NK-92 (cell line): ENCODE results near the gene CNTN3.

Experiments used
- DNase-seq: peaks from one replicate; lab custom pipeline; 2025; ENCODE audit not compliant: unreplicated experiment; lab: John Stamatoyannopoulos, UW

The CNTN3 gene

DNA sequence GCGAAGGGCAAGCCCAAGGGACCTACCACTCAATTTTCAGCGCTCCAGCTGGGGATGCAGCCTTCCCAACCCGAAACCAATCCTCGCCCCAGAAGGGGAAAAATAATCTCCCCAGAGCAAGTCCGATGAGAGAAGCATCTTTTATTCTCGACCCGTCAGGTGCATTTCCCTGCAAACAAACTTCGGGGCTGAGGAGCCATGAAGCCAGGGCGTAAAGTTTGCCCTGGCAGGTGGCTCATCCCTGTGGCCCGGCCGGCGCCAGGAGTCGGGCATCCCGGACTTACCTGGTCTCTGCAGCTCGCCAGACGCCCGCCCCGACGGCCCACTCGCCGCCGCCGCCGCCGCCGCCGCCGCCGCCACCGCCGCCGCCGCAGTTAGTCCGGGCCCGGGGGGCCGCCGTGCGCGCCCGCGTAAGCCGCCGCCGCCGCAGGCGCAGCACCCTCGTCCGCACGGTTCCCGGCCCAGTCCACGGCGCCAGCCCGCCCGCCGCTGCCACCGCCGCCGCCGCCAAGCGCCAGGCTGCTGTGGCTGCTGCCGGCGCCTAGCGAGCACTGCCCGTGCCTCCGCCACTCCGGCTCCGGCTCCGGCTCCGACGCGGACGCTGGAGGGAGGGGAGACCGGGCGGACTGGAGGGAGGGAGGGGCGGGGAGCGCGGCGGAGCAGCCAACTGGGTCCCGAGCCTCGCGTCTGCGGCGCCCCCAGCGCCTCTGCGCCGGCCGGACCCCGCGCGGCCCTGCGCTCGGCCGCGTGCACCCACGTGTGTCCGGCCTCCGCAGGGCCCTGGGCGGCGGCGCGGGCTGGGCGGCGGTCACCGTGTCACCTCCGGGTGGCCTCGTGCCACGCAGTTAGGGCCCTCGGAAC lies at the start of gene CNTN3:
Gene CNTN3, minus strand, starts transcription at position 553 of the 861 bp plus-strand sequence. CDS start 93,547 bp downstream, outside the sequence.
- no peak for DNase-seq

DNA sequence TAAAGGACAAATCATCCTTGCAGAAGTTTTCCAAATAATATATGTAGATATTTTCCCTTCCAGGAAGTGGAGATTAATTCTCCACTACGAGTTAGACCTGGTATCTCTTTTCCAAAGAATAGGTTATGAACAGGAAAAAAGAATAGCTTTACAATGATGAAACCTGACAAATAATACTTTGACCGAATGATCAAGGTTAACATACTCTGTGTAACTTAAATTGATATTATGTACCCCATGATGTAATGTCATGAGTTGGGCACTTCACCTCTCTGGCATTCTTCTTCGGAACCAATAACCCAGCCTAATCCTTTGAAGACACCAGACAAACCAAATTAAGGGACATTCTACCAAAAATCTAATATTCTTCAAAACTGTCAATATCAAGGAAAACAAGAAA lies 48.7 kb upstream of the CNTN3 start:
- DNase-seq, result no peak

DNA sequence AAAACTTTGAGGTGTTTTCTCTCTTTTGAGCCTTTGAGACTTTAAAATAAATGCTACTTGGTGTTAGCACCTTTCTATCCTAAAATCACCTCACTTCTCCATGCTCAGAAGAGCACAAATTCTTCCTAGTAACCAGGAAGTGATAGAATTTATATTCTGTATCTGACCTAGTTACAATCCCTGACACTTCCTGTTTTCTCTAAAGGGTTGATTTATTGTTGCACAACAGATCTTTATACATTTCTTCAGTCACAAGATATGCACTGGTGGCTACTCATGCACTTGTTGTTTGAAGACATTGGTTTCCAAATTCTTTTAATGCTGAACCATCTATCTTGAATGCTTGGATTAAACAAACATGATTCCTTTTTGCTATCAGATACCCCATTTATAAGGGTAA lies 47.2 kb upstream of the CNTN3 start:
- DNase-seq, result no peak

DNA sequence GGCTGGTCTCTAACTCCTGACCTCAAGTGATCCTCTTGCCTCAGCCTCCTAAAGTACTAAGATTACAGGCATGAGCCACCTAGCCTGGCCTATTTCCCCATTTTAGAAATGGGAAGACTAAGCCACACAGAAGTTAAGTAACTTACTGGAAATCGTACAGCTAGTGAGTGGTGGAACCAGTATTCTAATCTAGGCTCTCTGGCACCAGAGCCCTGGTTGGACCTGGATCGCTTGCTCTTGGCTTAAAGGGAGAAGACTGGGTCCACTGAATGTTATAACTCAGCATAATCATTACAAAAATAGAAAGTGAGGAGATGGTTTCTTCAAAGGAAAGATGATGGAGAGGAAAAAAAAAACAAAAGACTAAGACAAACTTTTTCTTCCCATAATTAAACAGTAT lies 37.4 kb upstream of the CNTN3 start:
- DNase-seq, result no peak

DNA sequence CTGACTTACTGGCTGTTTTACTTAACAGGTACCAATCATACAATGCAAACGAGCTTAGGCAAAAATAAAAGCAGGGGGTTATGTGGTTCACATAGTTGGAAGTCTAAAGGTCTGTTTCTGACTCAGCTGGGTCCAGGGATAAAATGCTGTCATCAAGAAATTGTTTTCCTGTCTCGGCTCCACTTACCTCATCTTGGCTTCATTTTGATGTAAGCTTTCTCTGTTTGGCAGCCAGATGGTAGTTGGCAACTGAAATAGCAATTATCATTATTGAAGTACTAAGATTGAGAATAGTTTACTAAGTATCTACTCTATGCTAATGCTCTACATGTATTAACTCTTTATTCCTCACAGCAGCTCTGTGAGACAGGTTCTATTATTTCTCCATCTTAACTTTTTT lies 36.8 kb upstream of the CNTN3 start:
- no peak for DNase-seq

DNA sequence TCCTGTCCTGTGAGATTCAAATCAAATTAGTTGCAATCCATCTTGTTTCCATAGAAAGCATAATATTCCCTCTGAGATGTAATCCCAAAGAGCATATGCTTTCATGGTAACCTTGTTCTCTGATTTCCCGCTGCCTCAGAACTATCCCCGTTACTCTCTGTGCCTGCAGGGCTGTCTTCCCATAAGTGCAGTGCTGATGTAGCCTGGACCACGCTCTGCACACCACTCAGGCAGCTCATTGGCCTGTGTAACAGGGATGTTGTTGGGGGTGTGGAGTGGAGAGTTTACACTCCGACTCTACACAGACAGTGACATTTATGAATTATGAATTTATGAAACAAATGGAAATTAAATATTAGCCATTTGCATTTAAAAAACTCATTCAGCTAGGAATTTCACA lies 33.6 kb upstream of the CNTN3 start:
- no peak for DNase-seq

DNA sequence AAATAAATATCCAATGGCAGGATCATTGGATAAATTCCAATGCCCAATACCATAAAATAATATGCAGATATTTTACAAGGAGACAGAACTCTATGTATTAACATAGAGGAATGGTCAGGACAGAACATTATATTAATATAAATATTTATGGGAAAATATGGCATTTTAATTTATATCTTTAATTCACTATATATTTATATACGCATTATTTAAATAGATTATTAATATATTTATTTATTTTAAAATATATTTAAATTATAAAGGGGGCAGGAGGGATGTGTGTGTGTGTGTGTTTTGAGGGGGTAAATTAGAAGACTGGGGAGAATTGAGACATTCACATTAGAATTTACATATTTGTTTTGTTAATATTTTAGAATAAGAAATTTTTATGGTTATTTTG lies 31.6 kb upstream of the CNTN3 start:
- no peak for DNase-seq

DNA sequence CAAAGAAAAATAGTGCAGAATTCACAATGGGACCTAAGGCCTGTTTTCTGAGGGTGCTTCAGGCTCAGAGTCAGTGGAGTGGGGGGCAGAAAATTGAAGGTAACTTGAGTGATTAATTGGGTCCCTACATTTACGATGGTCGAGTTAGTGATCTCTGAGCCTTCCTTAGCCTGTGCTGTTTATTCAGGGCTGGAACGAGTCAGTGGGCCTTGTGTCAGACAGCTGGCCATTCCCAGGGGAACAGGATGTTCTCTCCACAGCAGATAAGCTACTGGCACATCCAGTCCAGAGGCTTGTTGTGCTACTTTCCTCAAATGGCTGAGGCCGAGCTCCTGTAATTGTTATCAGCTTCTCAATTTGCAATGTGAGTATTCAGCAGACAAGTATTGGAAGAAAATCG lies 29.2 kb upstream of the CNTN3 start:
- DNase-seq, result no peak

DNA sequence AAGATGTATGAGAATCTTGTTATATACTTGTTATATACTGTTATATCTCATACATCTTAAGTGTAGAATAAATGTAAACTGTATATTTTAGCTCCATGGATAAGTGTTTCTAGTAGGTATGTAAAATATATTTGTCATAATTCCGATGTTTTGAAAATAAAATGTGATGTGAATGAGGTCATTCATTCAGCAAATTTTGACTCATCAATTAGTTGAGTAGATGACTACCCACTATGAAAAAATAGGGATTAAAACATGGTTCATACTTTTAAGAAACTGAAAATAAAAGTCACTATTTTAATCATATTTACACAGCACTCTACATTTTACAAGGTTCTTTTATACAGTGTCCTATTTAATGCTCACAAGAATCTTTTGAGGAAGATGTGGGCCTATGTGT lies 28.4 kb upstream of the CNTN3 start:
- no peak for DNase-seq

DNA sequence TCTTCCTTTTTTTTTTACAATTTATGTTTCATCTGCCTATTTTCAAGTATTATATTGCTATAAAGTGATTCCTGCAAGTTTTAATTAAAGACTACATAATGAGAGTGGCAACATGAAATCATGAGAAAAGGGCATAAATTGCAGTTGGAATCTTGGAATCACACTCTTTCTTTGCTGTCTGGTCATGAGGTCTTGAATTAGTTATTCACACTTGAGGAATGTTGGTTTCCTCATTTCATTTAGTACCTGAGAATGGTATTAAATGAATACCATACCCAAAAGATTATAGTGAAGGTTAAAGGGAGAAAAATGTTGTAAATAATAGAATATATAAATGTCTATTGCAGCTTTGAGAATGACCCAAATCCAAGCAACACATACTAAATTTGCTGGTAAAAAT lies 25.8 kb upstream of the CNTN3 start:
- no peak for DNase-seq

DNA sequence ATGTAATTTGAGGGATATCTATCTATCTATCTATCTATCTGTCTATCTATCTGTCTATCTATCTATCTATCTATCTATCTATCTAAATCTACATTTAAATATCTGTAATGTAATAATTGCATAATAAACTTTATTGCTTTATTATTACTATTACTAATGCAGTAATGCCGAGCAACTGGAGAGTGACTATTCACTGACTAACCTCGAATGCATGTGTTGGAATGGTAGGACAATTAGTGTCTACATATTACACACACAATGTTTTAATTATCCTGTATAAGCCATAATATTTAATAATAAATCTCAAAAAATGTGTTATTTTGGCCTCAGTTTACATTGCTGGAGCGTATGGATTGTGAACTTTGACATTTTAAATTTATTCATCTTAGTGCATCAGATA lies 25.2 kb upstream of the CNTN3 start:
- no peak for DNase-seq

DNA sequence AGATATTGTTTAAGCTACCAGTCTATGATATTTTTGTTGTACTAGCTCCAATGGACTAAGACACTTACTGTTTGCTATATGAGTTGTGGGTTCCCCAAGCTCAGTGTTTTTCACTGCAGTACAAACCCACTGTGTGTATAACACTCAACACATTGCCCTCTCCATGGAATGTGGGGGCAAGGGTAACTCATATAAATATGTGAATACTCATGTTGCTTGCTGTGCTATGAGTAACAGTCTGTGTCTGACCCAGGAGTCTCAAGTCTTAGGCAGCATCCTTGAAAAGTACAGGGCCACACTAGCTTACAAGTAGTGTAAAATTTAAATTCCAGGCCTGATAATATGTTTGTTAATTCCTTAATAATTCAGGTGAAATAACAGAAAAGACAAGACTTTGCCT lies 22.5 kb upstream of the CNTN3 start:
- no peak for DNase-seq

DNA sequence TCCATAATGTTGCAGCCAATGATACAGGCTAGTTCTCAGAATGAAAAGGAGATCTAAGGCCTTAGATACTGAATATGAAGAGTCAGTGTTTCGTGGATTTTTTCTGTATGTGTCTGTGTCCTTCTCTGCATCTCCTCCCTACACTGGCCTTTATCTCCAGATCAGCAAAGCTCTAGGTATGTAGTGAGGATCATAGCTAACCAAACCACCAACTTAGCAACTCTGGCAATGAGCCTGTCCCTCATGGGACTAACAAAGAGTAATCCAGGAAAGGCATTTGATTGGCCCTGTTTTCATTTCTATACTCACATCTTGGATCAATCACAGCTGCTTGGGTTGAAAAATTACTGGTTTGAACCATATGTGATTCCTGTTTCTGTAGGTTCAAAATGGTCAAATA lies 18.6 kb upstream of the CNTN3 start:
- DNase-seq, result no peak

DNA sequence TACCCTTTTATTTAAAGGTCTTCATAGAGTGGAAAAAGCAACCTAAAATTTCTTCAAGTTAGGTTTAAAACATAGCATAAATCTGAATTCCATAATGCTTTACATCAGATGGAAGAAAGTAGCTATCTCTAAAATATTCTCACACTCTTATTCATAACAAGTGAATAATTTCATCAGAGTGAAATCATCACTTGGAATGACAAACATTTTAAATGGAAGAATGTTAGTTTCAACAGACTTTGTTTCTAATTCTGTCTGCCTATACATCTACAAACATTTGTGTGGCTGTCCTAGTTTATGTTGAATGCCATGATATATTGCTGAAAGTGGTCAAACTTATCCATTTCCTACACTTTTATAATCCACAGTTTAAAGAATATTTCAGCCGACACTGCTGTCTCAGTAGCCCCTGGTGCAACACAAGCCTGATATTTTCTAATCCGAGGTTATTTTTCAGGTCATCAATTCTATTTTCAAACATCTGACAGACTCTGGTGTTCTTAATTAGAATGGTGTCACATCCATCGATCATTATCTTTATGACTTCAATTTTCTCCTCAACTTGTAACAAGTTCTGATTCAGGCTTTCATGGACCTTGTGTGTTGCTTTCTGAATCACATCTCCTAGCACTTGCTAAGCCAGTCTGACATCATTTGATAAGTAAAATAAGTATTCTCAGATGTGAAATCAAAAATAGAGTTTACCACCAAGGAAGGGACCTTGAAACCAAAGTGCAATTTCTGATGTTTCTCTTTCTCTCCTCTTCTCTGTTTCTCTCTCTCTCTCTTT lies 17.1 kb upstream of the CNTN3 start:
- no peak for DNase-seq

DNA sequence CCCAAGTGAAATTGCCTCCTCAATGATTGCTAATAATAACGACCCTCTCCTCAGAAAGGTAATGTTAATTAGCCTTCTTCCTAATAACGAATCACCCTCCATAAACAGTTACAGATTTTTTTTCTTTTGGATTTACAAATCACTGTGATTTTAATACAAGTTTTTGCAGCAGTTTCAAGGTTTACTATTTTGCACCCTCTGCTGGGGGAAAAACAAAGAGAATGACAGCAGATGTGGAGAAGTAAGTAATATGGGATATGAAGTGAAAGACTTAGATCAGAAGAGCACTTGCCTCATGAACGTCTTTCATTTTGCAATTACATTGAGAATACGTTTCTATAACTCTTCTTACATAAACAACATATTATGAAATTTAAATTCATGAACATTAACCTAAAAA lies 16.1 kb upstream of the CNTN3 start:
- DNase-seq, result no peak

DNA sequence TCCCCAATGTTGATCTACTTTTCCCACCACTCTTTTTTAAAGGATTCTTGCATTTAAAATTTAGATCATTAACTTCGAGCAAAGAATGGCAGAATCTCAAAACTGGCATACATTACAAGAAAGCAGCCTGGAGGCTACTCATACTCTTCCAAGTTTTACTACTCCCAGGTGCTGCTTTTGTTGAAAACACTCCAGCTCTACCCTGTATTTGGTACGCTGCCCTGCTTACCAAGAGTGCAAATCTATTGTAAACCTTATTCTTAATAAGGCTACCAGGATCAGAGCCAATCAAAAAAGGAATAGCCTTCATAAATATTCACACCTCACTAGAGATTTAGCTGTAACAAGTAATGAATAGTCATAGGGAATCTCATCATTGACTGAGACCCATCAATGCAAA lies 11.6 kb upstream of the CNTN3 start:
- DNase-seq, result no peak

DNA sequence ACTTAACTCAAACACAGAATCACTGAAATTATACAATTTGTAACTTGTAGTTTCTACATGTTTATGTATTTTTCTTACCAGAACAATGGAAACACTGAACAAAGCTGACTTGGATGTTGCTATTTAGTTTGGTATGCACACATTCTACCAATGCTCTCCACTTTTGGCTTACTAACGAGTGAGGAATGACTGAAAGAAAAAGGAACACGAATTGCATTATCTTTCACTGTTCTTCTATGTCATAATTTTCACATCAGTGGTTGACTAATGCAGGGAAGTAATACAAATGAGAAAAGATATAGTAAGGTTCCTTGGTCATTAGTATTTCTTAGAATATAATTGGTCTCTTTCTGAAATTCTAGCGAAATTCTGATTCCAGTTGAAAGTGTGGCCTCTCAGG lies 9.8 kb upstream of the CNTN3 start:
- DNase-seq, result no peak

DNA sequence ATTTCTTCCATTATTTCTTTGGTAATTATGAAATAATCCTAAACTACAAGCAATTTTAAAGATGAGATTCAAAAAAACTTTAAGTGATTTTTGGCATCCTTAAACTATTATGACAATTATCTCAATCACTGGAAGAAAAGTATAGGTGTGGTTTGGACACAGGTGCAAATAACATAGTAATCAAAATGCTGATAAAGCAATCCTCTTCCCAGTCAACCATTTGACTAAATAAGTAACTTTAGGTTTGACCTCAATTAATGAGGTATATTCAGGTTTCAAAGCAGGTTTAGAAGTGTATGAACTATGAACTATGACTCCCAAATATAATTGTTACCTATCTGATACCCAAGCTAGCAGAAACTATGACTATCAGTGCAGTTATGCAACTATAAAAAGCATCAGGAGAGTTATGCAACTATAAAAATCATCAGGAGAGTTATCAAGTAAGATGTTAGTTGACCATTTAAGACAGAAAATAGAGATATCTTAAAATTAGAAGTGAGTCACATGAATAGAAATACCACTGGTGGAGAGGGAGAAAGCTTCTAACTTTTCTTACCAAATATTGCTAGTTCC lies 8.9 kb upstream of the CNTN3 start:
- no peak for DNase-seq

DNA sequence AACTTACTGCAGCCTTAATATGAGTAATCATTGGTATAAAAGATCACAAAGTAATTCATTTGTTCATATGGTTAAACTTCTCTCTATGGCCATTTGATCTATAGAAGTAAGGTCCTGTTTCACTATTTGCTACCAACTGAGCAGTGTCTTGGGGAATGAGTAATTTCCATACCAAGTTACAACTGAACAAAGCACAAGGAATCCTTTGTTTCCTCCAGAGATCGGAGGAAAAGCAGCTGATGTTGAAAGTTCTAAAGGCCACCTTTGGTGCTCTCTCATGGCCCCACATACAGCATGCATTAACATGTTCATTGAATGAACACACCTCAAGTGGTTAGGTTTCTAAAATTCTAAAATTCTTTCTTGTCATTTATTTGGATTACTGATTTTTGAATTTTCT lies 7.1 kb upstream of the CNTN3 start:
- no peak for DNase-seq

DNA sequence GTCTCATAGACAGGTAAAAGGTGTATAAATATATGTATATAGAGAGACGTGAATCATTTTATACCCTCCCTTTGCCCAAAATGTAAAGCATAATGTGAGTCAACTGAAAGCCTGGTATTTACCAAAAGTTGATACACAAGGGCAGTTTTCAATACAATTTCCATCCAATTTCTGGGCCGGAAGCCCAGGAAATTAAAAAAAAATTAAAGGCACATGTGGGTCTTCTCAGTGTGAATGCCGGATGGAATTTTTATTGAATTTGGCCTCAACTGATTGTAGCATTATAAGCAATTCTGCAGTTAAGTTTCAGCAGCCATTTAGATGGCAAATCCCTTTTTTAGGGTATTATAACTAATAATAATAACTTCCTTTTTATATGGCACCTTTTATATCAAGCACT lies 3.3 kb upstream of the CNTN3 start:
- DNase-seq, result no peak

DNA sequence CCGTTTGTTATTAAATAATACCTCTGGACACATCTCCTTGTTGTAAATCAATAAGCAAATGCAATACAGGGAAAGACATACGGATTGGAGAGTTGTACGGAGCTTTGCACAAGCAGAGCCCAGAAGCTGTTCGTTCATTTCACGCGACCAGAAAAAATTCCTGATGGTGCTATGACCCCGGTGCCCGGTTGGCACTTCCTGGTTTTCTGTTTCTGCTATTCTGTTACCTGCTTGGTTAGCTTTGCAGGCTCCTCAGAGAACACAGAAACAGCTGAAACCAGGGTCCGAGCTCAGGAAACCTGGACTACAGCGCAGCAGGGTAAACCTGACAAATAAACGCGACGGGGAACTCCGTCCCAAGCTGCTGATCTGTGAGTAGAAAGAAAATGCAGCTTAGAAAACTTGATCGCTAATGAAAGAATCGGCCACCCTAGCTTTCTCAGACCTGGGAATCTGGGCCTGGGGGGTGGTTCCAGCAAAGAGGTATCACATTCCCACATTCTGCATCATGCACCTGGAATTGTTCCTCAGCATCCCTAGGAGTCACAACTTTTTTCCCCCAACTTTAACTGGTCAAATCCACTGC lies 845 bp downstream of the CNTN3 start:
- no peak for DNase-seq

DNA sequence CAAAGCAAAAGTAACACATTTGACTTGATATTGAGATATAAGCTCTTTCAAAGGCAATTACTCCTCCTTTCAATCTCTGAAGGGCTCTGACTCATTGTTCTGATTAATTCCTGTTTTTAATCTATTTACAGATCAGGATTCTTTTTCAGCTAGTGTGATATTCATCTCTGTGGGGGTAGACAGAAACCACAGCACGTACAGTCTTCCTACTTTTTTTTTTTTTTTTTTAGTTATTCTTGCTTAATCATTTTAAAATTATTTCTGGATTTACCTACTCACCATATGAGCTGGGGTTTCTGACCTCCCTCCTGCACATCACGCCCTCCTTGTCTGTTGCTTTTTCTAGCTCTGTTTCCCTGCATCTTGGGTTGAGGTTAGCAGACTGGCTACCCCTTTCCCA lies 1.4 kb downstream of the CNTN3 start:
- no peak for DNase-seq
